Measurements from ENCODE around the gene CDC42EP5.
A peak's percentile ranks its signal among the peaks of the same experiment; 100 is the strongest.

CDC42EP5 gene

DNA sequence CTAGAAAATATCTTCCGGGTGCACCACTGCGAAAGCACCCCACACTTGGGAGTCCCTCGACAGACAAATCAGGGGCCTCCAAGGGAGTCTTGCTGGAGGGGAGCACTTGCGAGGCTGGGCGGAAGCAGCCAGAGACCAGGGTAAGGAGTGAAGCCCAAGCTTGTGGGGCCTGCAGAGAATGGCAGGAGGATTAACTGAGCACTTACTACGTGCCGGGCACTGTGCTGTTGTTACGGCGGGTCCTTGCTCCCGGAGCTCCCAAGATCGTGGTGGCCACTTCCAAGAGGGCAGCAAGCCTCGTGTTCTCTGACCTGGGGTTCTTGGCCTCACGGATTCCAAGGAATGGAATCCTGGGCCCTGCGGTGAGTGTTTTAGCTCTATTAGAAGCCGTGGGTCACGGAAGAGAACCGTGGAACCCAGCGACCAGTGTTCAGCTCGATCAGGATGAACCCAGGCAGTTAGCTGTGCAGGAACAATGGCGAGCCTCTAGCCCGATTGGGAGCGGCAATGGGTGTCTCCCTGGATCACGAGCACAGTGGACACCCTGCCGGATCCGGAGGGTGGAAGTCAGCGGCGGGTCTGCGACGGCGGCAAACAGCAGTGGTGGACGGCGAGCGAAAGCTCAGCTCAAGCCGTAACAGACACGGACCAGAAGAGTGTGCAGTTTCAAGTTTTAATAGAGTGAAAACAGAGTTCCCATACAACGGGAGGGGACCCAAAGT is 48.3 kb downstream of the CDC42EP5 start:
- no peak for DNase-seq

DNA sequence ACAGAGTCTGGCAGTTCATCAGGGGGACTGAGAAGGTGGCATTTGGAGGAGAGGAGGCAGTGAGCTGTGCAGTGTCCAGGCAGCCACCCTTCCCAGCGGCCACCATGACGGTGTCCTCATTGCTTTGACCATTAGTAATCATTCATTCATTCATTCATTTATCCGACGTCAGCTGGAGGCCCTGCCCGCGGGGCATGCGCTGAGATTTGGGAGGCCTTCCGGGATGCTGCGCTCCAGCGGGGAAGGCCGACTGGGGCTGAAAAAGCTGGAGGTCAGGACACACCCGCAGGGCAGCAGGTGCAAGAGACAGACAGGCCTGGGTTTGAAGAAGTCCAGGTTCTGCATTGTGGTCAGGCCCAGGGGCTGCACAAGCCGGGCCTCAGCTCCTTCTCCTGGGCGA is 48.9 kb downstream of the CDC42EP5 start:
- no peak for DNase-seq

DNA sequence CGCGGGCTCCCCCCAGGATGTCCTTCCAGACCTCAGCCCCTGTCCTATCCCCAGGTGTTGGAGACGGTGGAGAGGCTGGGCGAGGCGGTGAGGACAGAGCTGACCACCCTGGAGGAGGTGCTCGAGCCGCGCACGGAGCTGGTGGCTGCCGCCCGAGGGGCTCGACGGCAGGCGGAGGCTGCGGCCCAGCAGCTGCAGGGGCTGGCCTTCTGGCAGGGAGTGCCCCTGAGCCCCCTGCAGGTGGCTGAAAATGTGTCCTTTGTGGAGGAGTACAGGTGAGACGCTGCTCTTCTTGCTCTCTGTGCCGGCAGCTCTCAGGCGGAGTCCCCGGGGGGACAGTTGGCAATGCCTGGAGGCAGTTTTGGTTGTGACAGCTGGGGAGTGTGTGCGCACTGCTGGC is 51.0 kb downstream of the CDC42EP5 start:
- no peak for DNase-seq

DNA sequence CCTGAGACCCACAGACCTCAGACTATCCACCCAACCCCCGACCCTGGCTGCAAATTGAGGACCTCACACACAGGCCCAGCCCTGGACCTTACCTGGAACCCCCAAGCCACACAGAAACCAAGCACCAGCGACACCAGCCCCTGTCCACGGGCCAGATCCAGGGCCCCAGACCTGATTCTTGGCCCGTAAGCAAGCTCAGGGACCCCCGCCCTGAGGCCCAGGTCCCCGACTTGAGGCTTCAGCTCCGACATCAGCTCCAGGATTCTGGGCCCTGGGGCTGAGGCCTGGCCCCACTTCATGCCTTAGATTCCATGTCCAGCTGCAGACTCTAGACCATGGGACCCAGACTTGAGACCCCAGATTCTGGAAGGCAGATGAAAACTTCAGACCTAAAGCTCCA is 51.6 kb downstream of the CDC42EP5 start:
- DNase-seq, result no peak

DNA sequence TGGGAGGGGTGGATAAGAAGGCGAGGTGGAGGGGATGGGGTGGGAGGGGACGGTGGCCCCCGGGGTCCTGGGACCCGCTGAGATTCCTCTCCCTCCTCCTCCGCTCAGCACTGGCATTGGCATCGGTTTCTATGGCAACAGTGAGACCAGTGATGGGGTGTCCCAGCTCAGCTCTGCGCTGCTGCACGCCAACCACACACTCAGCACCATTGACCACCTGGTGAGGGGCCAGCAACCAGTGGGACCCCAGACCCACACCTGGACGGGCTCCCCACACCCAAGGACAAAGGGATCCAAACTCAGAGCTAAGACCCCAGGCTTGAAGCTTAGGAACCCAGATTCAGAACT is 52.0 kb downstream of the CDC42EP5 start:
- DNase-seq, result no peak

DNA sequence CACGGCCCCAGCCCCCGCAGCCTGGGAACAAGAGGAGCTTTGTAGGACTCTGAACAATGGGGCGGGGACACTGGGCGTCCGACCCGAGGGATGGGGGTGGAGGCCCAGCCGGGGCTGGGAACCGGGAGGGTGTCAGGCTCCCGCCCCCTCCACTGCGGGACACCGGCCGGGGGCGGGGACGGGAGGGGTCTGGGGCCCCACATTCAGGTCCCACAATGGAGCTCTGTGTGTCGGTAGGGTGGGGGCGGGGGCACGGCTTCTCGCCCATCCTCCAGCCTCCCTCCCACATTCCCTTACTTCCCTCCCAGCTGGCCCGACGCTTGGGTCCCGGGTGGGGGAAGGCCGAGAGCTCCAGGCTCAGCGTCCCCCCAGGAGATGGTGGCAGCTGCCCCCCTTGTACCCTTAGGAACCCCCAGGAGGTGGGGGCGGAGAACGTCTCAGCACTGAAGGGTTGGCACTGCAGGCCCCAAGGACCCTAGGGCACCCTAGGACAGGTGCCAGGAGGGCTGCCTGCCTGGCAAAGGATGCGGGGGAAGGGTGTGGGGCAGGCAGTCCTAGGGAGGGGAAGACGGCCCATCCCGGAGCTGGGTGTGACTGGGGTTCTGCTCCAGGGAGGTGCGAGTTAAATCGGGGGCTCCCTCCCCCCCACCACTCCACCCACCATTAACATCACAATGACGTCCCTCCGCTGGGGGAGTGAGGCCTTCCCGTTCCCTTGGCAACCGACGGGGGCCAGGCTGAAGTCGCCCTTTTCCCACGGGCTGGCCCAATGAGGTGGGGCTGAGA is 52.5 kb downstream of the CDC42EP5 start:
- peak; percentile 68 for DNase-seq

DNA sequence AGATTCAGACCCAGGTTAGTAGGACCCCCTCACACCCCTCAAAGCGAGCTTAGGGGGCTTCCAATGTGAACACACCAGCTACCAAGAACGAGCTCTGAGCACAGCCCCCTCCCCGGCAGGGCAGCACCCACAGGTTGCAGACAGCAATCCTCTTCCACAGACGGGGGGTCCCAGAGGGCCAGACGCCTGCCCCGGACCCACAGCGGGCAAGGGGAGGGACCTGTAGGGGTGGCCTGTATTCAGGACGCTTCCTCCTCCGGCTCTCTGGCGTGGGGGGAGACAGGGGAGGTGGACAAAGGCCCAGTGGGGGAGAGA is 53.1 kb downstream of the CDC42EP5 start:
- no peak for DNase-seq

DNA sequence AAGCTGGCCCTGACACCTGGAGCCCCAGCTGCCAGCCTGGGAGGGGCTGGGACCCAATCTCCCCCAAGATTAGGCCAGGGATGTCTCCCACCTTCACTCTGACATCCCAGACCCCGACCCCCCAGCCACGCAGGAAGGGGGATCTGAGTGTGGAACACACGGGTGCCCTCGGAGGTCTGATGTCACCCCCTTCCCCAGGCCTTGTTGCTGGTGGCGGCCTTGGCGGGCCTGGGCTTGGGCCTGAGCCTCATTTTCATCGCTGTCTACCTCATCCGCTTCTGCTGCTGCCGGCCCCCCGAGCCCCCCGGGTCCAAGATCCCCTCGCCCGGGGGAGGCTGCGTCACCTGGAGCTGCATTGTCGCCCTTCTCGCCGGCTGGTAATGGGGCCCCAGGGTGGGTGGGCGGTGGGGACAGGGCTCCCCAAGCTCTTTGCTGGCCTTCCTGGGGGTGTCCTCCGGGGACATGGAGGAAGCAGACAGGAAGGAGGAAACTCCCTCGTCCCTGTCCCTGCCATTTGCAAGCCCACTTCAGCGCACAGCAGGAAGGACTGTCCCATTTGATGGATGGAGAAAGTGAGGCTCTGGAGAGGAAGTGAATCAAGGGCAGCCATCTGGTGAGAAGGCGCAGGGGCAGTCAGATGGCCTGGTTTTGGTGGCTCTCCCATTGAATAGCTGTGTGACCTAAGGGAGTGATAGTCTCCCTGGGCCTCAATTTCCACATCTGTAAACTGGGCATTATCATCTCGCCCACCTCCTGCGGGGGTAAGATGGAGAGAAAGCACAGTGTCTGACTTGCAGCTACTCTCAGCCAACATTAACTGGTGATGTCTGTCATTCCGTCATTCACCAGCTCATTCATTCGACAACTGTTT is 53.9 kb downstream of the CDC42EP5 start:
- DNase-seq, result no peak

DNA sequence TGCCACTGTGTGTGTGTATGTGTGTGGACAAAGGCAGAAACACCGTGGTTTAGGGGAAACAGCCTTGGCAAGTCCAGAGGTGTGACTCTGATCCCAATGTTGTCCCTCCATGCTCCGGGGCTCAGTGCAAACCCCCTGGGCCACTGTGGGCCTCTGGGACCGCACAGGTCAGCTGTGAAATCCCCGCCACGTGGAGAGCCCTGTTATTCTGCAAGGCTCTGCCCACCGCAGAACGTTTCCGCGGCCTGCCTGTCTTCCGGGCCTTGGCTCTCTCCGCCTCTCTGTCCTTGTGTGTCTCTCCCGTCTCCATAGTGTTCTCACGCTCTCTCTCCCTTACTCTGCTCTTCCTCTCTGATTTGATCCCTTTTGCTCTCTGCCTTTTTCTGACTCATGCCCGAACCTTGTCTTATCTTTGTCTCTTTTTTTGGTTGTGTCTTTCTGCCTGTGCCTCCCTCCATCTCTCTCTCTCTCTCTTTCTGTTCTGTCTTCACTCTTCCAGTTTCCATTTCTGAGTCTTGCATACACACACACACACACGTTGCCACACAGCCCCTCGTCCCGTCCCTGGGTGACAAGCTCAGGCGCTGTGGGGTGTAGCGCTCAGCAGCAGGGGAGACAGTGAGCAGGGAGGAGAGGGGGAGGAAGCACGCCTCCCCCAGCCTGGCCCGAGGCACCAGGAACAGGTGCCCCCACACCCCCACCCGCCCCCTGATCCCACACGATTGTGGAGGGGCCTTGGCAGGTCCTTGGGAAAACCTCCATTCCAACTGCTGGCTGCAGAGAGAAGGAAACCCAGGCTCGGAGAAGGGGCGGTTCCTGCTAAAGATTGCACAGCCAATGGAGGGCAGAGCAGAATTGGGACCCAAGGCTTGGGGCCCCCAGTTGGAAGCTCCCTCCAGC is 54.8 kb downstream of the CDC42EP5 start:
- DNase-seq, result peak; percentile 66

DNA sequence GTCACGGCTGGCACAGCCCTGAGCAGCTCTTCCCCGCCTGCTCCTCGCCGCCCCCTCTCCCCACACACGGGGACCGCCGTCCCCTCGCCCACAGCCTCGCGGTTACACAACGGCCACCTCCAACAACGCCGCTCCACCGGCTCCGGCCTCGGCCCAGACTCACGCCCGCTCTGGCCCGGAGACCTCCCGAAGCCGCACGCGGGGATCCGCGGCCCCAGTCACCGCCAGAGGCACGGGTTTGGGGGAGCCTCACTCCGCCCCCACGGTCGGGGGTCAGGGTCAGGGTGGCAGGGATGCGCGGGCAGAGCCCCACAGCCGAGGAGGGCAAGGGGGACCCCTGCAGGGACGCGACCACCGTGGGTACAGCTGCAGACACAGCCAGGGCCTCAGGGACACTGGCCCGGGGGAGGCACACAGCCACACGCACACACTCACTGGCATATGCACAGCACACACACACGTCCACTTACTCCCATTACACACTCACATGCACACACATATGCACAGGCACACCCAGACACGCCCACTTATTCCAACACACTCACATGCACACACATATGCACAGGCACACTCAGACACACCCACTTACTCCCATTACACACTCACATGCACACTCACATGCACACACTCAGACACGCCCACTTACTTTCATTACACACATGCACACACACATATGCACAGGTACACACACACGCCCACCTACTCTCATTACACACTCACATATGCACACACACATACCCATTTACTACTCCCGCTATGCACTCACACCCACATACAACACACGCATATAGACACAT is 56.2 kb downstream of the CDC42EP5 start:
- no peak for DNase-seq

DNA sequence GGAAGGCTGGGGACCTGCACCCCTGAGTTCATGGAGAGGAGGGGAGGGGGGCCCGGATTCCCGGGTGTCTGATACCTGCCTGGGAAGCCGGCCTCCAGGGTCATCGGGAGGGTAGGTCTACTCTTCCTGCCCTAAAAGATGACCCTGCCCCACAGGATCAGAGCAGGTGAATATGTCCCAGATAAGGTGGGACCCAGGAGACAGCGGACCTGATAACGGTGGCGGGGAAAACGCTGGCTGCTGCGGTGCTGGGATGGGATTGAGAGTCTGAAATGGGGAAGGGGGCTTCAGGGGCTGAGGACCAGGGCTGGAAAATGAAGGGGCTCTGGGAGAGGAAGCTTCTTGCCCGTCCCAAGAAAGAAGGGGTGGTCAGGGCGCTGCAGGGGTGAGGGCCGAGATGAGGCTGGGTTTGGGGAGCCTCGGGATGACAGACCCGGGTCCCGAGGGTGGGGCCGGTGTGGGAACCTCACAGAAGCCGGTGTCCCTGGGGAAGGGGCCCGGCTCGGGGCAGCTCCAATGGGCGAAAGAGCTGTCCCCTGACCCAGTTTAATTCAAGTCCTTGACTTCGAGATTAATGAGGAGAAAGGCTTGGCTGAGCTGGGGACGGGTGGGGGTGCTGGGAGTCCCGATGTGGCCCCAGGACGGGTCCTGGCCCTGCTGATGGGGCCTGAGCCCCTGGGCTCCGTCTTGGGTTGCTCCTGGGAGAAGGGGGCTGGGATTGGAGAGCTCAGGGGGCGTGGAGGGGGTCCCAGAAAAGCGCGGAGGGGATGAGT is 57.0 kb downstream of the CDC42EP5 start:
- no peak for DNase-seq

DNA sequence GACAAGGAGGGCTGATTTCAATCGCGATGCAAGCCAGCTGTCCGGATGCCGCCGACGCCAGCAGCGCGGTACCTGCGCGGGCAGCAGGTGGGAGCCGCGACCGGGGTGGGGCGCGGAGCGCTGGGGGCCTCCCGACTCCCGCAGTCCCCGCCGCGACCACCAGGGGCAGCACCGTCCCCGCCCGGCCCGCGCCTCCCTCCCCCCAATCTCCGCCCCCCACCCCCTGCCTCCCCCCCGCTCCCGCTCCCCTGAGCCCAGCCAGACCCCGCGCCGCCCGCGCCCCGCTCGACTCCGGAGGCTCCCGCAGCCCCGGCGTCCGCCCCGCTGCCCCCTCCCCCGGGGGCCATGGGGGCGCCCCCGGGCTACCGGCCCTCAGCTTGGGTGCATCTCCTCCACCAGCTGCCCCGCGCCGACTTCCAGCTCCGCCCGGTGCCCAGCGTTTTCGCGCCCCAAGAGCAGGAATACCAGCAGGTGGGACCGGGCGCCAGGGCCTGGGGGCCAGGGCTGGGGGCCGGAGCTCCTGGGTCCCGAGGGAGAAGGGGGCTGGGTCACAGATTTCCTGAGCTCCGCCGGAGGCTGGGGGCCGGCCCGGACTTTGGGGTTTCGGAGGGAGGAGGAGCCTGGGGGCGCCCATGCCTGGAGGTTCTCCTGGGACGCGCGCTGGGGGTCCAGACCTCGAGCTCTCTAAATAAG is 57.7 kb downstream of the CDC42EP5 start, which contains the start of gene TTYH1:
TTYH1 (plus strand) TSS at position 257 of the 693 bp plus-strand sequence; CDS start at position 346, 89 bp downstream.
- no peak for DNase-seq

Measured in femur (tissue), 1 donor.